ENCODE data around the gene PFKL.

PFKL gene

GRCh38 chr21:44363278-44363677, 63.4 kb downstream of the PFKL start:
- no peak for DNase-seq (ENCODE audit: low read depth)

- no peak for DNase-seq (ENCODE audit: low read depth)
Measured at GRCh38 chr21:44364151-44365053, 64.5 kb downstream of the PFKL start.

GRCh38 chr21:44365251-44365966, 65.6 kb downstream of the PFKL start:
- no peak for DNase-seq (ENCODE audit: low read depth)

DNA sequence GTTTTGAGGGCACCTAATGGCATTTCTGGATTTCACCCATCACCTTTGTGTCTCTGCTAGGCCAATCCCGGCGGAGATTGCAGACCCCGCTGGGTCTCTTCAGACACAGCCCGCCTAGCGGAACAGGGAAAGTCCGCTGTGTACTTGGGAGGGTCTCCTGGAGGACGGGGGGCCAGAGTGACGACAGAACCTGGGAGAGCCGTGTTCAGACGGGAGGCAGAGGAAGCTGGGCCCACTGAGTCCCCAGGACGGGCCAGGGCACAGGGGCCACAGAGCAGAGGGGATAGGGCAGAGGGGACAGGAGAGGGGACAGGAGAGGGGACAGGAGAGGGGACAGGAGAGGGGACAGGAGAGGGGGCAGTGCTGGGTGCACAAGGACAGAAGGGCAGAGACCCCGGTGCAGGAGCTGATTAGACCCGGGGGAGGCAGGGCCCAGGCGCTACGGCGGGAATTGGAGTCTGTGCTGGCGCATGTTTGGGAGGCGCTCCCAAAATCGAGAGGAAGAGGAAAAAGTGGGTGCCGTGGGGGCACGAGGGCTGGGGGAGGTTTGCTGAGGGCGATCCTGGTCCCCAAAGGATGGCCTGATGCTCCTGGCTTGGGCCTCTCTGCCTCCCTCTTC, 66.2 kb downstream of the PFKL start:
- no peak for DNase-seq (ENCODE audit: low read depth)

- DNase-seq (ENCODE audit: low read depth), result no peak
Measured at GRCh38 chr21:44366586-44367211, 66.8 kb downstream of the PFKL start.

- no peak for DNase-seq (ENCODE audit: low read depth)
Measured at GRCh38 chr21:44368711-44369446, 69.0 kb downstream of the PFKL start.

DNA sequence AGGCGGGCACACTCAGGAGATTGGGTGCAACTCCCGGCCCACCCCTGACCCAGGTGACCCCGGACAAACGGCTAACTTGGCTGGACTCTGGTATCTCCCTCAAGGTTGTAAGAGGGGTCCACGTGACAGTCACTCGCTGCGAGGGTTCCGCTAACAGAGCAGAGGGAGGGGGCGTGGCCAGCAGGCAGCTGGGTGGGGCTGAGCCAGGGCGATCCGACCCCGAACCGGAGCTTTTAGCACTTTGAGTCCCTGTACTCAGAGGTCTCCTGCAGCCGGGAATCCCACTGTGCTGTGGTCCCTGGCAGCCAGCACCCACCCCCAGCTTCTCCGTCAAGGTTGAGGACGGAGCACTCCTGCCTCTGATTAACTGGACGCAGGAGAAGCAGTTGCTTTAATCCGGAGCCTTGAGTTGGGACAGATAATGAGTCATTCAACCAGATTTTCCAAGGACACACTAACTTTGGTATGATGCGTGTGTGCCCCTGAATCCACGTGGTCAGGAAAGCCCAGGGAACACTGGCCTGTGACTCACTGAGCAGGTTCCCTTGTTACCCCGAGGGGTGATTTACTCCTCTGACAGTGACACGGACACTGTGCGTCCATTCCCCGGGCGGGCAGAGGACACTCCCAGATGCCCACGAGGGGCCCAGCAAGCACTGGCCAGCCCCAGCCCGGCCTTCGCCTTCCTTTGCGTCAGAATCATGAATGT, 70.3 kb downstream of the PFKL start:
- DNase-seq (ENCODE audit: low read depth), result peak; percentile 52

- no peak for DNase-seq (ENCODE audit: low read depth)
Measured at GRCh38 chr21:44370786-44371410, 71.0 kb downstream of the PFKL start.

GRCh38 chr21:44371596-44371995, 71.7 kb downstream of the PFKL start:
- DNase-seq (ENCODE audit: low read depth), result no peak

DNA sequence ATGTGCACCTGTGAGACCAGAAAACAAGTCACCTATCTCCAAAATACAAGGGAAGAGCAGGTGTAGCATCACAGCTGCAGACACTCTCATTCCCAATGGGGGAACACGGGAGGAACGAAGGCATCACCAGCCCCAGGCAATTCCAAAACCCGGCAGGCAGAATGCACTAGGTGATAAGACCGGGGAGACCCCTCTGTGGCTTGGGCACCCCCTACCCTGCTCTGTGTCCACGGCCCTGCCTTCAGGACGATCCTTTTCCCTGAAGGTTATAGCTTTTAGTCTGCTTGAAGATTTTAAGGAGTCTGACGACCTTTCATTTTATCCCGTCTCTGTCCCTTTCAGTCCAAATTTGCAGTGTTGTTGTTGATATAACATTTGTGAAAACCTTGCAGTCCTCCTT, 72.8 kb downstream of the PFKL start:
- DNase-seq (ENCODE audit: low read depth), result no peak

DNA sequence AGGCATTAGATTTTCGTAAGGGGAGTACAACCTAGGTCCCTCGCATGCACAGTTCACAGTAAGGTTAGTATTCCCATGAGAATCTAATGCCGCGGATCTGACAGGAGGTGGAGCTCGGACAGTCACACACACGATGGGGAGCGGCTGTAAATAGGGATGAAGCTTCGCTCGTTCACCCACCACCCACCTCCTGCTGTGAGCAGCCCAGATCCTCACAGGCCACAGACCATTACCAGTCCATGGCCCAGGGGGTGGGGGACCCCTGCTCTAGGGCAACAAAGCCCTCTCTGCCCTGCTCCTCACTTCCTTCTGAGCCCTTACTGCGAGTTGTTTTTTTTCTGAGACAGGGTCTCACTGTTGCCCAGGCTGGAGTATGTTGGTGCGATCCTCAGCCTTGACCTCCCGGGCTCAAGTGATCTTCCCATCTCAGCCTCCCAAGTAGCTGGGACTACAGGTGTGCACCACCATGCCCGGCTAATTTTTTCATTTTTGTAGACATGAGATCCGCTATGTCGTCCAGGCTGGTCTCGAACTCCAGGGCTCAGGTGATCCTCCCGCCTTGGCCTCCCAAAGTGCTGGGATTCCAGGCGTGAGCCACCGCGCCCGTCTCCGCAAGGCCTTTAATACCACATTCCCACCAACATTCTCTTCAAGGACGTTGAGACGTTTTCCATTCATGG, 74.9 kb downstream of the PFKL start:
- no peak for DNase-seq (ENCODE audit: low read depth)

- no peak for DNase-seq (ENCODE audit: low read depth)
Measured at GRCh38 chr21:44375281-44375651, 75.4 kb downstream of the PFKL start.

GRCh38 chr21:44375761-44376241, 75.9 kb downstream of the PFKL start:
- DNase-seq (ENCODE audit: low read depth), result no peak

DNA sequence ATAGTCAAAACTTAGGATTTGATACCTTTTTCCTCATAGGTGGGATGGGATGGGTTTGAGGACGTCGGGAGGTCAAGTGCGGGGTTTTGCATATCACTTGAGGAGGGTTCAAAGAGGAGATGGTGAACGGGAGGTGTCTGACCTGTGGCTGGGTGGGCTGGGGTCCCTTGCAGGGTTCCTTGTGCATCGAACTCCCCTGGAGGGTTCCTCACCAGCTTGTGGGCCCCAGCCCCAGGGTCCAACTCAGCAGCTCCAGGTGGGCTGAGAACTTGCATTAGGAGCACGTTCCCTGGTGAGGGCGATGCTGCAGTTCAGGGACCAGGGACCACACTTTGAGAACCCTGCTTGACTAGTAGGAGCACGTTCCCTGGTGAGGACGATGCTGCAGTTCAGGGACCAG, 76.8 kb downstream of the PFKL start:
- DNase-seq (ENCODE audit: low read depth), result no peak
